ENCODE measurements around the gene POLDIP2.

The POLDIP2 gene

GRCh38 chr17:28315846-28316705 is 41.3 kb downstream of the POLDIP2 start:
- DNase-seq, result no peak

- DNase-seq, result no peak
Observed at GRCh38 chr17:28313841-28314240, 43.5 kb downstream of the POLDIP2 start.

GRCh38 chr17:28306954-28307401 is 50.3 kb downstream of the POLDIP2 start:
- DNase-seq, result no peak

- no peak for DNase-seq
Observed at GRCh38 chr17:28298449-28298848, 58.9 kb downstream of the POLDIP2 start.

Measured in NCI-H2227 treated with DMSO at 0.1 percent for 48 hours (cell line).